A549 (cell line): Measurements from ENCODE around the gene KDM6B. TPM values are rescaled to one million over a fixed set of nuclear protein-coding genes. Genes with fewer than 3 reads are reported as not detected.
A peak's percentile ranks its signal among the peaks of the same experiment; 100 is the strongest.

Experiments
- BCL3 ChIP-seq: fragments of >200 bp; sonication (Bioruptor Twin); formaldehyde crosslinking; IDR thresholded peaks from 3 replicates; pipeline ENCODE4 v1.6.1; 2016
- CBX8 ChIP-seq: fragments of 200-600 bp; sonication (generic); IDR thresholded peaks from 2 replicates; pipeline ENCODE4 v1.6.1; 2016
- E2F6 ChIP-seq: IDR thresholded peaks from 2 replicates; pipeline ENCODE4 v1.6.1; 2012; ENCODE audit warnings: low read depth, borderline replicate concordance
- EHF ChIP-seq: fragments of 250-450 bp; sonication (Bioruptor Pico); IDR thresholded peaks from 2 replicates; pipeline ENCODE4 v1.5.0; 2020; ENCODE audit warnings: mild to moderate bottlenecking
- EHMT2 ChIP-seq: fragments of 200-600 bp; sonication (generic); IDR thresholded peaks from 2 replicates; pipeline ENCODE4 v1.6.1; 2016; ENCODE audit warnings: antibody characterized with exemption, low read depth, mild to moderate bottlenecking, moderate library complexity
- EP300 ChIP-seq, 2 experiments: fragments of >200 bp; sonication (Bioruptor Twin); formaldehyde crosslinking; IDR thresholded peaks; 2 replicates in 1 of 2; 3 replicates in 1 of 2; pipeline ENCODE4 v1.6.1; 2016 to 2017
- ESRRA ChIP-seq: fragments of 150-350 bp; IDR thresholded peaks from 2 replicates; pipeline ENCODE4 v1.6.1; 2014; ENCODE audit warnings: mild to moderate bottlenecking, low read length, borderline replicate concordance
- FOSB ChIP-seq: fragments of 250-450 bp; sonication (Bioruptor Pico); IDR thresholded peaks from 2 replicates; pipeline ENCODE4 v1.5.0; 2020; ENCODE audit warnings: mild to moderate bottlenecking, moderate library complexity
- FOSL2 ChIP-seq, 2 experiments: fragments of 450-650 bp in 1 of 2; fragments of >200 bp in 1 of 2; sonication (Bioruptor Twin) in 1 of 2; formaldehyde crosslinking; IDR thresholded peaks; 2 replicates each; pipeline versions ENCODE4 v1.5.0 to v1.6.1; 2016 to 2020; ENCODE audit warnings: mild to moderate bottlenecking in 1 of 2, moderate library complexity in 1 of 2
- GATA3 ChIP-seq: IDR thresholded peaks from 2 replicates; pipeline ENCODE4 v1.6.1; 2012; ENCODE audit warnings: borderline replicate concordance
- HDAC2 ChIP-seq: fragments of 200-600 bp; sonication (generic); IDR thresholded peaks from 2 replicates; pipeline ENCODE4 v1.6.1; 2016
- HEYL ChIP-seq: fragments of 250-450 bp; sonication (Bioruptor Pico); IDR thresholded peaks from 2 replicates; pipeline ENCODE4 v1.8.0; 2021; ENCODE audit warnings: mild to moderate bottlenecking, moderate library complexity
- HOXA7 ChIP-seq: fragments of 250-450 bp; sonication (Bioruptor Pico); IDR thresholded peaks from 2 replicates; pipeline ENCODE4 v1.5.0; 2020; ENCODE audit warnings: mild to moderate bottlenecking, moderate library complexity
- JUN ChIP-seq, 2 experiments: fragments of >200 bp; sonication (Bioruptor Twin); formaldehyde crosslinking; IDR thresholded peaks; 2 replicates in 1 of 2; 3 replicates in 1 of 2; pipeline ENCODE4 v1.6.1; 2016 to 2017
- MAFK ChIP-seq: fragments of 450-650 bp; IDR thresholded peaks from 2 replicates; pipeline ENCODE4 v1.6.1; 2014; ENCODE audit not compliant: partially characterized antibody
- MAZ ChIP-seq: fragments of 150-350 bp; IDR thresholded peaks from 2 replicates; pipeline ENCODE4 v1.6.1; 2014; ENCODE audit warnings: antibody characterized with exemption, low read depth, low read length, borderline replicate concordance
- MYC ChIP-seq: IDR thresholded peaks from 2 replicates; pipeline ENCODE4 v1.6.1; 2012; ENCODE audit warnings: mild to moderate bottlenecking, inconsistent platforms, low read length, improper control_type of control experiment, borderline replicate concordance
- NFE2L2 ChIP-seq: fragments of 150-350 bp; conservative IDR thresholded peaks from 2 replicates; pipeline ENCODE4 v1.6.1; 2014; ENCODE audit warnings: low read length
- PBX3 ChIP-seq: IDR thresholded peaks from 2 replicates; pipeline ENCODE4 v1.6.1; 2012
- PHF8 ChIP-seq: fragments of 200-600 bp; sonication (generic); IDR thresholded peaks from 2 replicates; pipeline ENCODE4 v1.6.1; 2016; ENCODE audit warnings: low read depth, mild to moderate bottlenecking, antibody characterized with exemption, moderate library complexity, borderline replicate concordance
- POLR2A ChIP-seq: IDR thresholded peaks from 2 replicates; pipeline ENCODE4 v1.6.1; 2012; ENCODE audit warnings: mild to moderate bottlenecking, low read length
- POLR2AphosphoS2 ChIP-seq: conservative IDR thresholded peaks from 2 replicates; pipeline ENCODE4 v1.6.1; 2012; ENCODE audit warnings: low read length, improper control_type of control experiment, inconsistent platforms
- RAD21 ChIP-seq, 2 experiments: fragments of >200 bp in 1 of 2; sonication (Bioruptor Twin) in 1 of 2; formaldehyde crosslinking in 1 of 2; IDR thresholded peaks in 1 of 2; conservative IDR thresholded peaks in 1 of 2; 2 replicates in 1 of 2; 3 replicates in 1 of 2; pipeline ENCODE4 v1.6.1; 2012 to 2018; ENCODE audit warnings: inconsistent platforms in 1 of 2
- RARB ChIP-seq: fragments of 250-450 bp; sonication (Bioruptor Pico); IDR thresholded peaks from 2 replicates; pipeline ENCODE4 v1.8.0; 2021; ENCODE audit warnings: mild to moderate bottlenecking, moderate library complexity
- RCOR1 ChIP-seq: fragments of 150-350 bp; IDR thresholded peaks from 2 replicates; pipeline ENCODE4 v1.6.1; 2014; ENCODE audit warnings: antibody characterized with exemption, low read length, low read depth
- REST ChIP-seq: fragments of 200-600 bp; sonication (generic); IDR thresholded peaks from 2 replicates; pipeline ENCODE4 v1.6.1; 2016; ENCODE audit warnings: antibody characterized with exemption, mild to moderate bottlenecking, moderate library complexity
- RFX5 ChIP-seq: fragments of 450-650 bp; IDR thresholded peaks from 2 replicates; pipeline ENCODE4 v1.7.1; 2014; ENCODE audit warnings: antibody characterized with exemption, mild to moderate bottlenecking, moderate library complexity
- RNF2 ChIP-seq: fragments of 200-600 bp; sonication (generic); IDR thresholded peaks from 2 replicates; pipeline ENCODE4 v1.6.1; 2016; ENCODE audit warnings: low read depth, mild to moderate bottlenecking, antibody characterized with exemption, moderate library complexity, borderline replicate concordance
- TFCP2L1 ChIP-seq: fragments of 250-450 bp; sonication (Bioruptor Pico); IDR thresholded peaks from 2 replicates; pipeline ENCODE4 v1.5.0; 2021; ENCODE audit warnings: mild to moderate bottlenecking
- polyA plus RNA-seq, 4 experiments: library from polyadenylated mRNA; depleted of rRNA in 3 of 4; stranded (reverse); fragments of >200 nt; fragmentation: RNase III in 1 of 4; extraction: RNeasy Plus Mini Kit Qiagen cat#74134 plus additional on column Dnase treatment in 1 of 4; gene quantifications; 2 replicates in 3 of 4; 3 replicates in 1 of 4; pipeline ENCODE4 v1.2.3, GENCODE V29; 2011 to 2017
- TF ChIP-seq, protein P1 (sequence below): fragments of 450-650 bp; IDR thresholded peaks from 2 replicates; pipeline ENCODE4 v1.6.1; 2014; ENCODE audit warnings: antibody characterized with exemption
- TF ChIP-seq, protein P2 (sequence below): fragments of 250-450 bp; sonication (Bioruptor Pico); IDR thresholded peaks from 2 replicates; pipeline ENCODE4 v1.5.0; 2021; ENCODE audit warnings: mild to moderate bottlenecking, moderate library complexity, borderline replicate concordance
- TF ChIP-seq, protein P3 (sequence below): IDR thresholded peaks from 2 replicates; pipeline ENCODE4 v1.6.1; 2012

The KDM6B gene
- polyA plus RNA-seq, 2 of the 4 experiments (the other 2 are of a cell fraction) = 1.3 to 8.8 TPM

DNA sequence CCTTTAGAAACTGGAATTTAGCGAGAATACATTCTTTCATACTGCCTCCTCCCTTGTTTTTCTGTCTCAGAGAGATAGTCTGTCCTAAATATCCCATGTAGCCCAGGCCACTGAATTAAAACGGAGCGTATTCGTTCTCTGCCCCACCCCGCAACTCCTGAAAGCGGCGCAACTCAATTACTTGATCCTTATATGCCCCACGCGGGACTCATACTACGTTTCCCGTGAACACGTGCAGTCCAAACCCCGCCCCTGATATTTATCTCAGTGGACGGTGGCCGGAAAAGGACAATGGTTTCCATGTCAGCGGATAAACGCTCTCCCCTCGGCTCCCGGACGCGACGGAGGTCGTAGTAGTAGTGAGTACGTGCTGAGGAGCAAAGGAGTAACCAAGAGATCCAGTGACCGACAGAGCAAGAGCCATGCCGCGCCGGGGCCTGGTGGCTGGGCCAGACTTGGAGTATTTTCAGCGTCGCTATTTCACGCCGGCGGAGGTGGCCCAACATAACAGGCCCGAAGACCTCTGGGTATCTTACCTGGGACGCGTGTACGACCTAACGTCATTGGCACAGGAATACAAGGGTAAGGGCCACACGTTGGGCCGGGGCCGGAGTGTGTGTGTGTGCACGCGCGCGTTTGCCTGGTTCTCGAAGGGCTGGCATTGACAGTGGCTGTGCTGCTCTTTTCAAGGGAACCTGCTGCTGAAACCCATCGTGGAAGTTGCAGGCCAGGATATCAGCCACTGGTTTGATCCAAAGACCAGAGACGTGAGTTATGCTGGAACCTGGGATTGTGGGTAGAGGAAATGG lies 23.9 kb downstream of the KDM6B start, which contains the start of gene CYB5D1 (continued):
- peak; percentile 52; the same call in 1 of the 3 replicates for TF ChIP-seq BCL3
- 0 out of 2 replicates have a peak, but pooled peaks have one; percentile 42 for TF ChIP-seq POLR2A
- peak; percentile 49; the same call in 1 of the 2 replicates for TF ChIP-seq REST
- peak in 1 of 2 experiments; percentile 9; a peak in 1 of 5 replicates for TF ChIP-seq RAD21 (conservative IDR thresholded peaks at IDR 0.05 in 1 of 2, IDR thresholded peaks at IDR 0.05 in 1 of 2)
- no peak for TF ChIP-seq HOXA7
- no peak for TF ChIP-seq EHMT2
- no peak for TF ChIP-seq RCOR1
- no peak for TF ChIP-seq NFE2L2
- TF ChIP-seq, protein P1, sequence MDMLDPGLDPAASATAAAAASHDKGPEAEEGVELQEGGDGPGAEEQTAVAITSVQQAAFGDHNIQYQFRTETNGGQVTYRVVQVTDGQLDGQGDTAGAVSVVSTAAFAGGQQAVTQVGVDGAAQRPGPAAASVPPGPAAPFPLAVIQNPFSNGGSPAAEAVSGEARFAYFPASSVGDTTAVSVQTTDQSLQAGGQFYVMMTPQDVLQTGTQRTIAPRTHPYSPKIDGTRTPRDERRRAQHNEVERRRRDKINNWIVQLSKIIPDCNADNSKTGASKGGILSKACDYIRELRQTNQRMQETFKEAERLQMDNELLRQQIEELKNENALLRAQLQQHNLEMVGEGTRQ = peak; percentile 87
- peak; percentile 98 for TF ChIP-seq MYC
- TF ChIP-seq PHF8 = peak; percentile 14
- TF ChIP-seq, protein P2, sequence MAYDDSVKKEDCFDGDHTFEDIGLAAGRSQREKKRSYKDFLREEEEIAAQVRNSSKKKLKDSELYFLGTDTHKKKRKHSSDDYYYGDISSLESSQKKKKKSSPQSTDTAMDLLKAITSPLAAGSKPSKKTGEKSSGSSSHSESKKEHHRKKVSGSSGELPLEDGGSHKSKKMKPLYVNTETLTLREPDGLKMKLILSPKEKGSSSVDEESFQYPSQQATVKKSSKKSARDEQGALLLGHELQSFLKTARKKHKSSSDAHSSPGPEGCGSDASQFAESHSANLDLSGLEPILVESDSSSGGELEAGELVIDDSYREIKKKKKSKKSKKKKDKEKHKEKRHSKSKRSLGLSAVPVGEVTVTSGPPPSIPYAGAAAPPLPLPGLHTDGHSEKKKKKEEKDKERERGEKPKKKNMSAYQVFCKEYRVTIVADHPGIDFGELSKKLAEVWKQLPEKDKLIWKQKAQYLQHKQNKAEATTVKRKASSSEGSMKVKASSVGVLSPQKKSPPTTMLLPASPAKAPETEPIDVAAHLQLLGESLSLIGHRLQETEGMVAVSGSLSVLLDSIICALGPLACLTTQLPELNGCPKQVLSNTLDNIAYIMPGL (CRISPR knock-in tag) = no peak; the same call in 1 of the 2 replicates
- TF ChIP-seq FOSL2 (IDR thresholded peaks at IDR 0.05) = no peak
- no peak for TF ChIP-seq FOSL2 (CRISPR knock-in tag; IDR thresholded peaks at IDR 0.05)
- no peak for TF ChIP-seq MAZ
- no peak for TF ChIP-seq EP300 (IDR thresholded peaks at IDR 0.05)
- TF ChIP-seq POLR2AphosphoS2 = peak; percentile 46; the same call in 1 of the 2 replicates
- TF ChIP-seq HDAC2 = 0 out of 2 replicates have a peak, but pooled peaks have one; percentile 43
- no peak for TF ChIP-seq ESRRA
- TF ChIP-seq JUN (IDR thresholded peaks at IDR 0.05) = peak; percentile 66 to 73
- no peak for TF ChIP-seq CBX8
- peak; percentile 14; the same call in 1 of the 2 replicates for TF ChIP-seq FOSB (CRISPR knock-in tag)
- TF ChIP-seq EHF = no peak
- no peak for TF ChIP-seq RARB (CRISPR knock-in tag)
- TF ChIP-seq GATA3 = peak; percentile 98
- TF ChIP-seq RNF2 = no peak
- TF ChIP-seq RFX5 = no peak
- TF ChIP-seq E2F6 = peak; percentile 28; the same call in 1 of the 2 replicates
- no peak for TF ChIP-seq HEYL
- TF ChIP-seq TFCP2L1 (CRISPR knock-in tag) = peak; percentile 16; the same call in 1 of the 2 replicates
- no peak for TF ChIP-seq MAFK
- TF ChIP-seq, protein P3, sequence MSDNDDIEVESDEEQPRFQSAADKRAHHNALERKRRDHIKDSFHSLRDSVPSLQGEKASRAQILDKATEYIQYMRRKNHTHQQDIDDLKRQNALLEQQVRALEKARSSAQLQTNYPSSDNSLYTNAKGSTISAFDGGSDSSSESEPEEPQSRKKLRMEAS = peak; percentile 97
- peak; percentile 21; the same call in 1 of the 2 replicates for TF ChIP-seq PBX3
